ENCODE results near the gene HK1. TPM values are rescaled to one million over a fixed set of nuclear protein-coding genes. Genes with fewer than 3 reads are reported as not detected.
A peak's percentile ranks its signal among the peaks of the same experiment; 100 is the strongest.
"Not testable (repeated sequence)": the region's sequence is repeated elsewhere in the genome, so short reads cannot be mapped to it uniquely, and the experiment has no call there.

Gene HK1
- total RNA-seq, 1 experiment from 2014 or later = 98.8 TPM

DNA sequence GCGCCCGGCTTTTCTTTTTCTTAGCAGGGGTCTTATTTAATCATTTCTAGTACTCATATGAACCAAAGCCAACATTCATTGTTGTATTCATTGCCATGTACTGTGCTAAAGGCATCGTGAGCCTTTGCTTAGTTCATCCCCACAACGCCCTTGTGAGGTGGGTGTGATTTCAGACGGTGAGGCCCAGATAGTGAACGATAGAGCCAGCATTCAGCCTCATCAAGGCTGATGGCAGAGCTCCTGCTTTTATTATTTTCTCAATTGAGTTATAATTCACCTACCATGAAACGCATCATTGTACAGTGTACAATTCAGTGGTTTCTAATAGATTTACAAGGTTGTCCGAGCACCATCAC is 50.1 kb downstream of the HK1 start:
- Histone ChIP-seq H3K4me2 (ENCODE audit: insufficient read depth, insufficient read length, low read length) (no peak overlapping the region), H2AK5ac (ENCODE audit: insufficient read length, low read length) (peak overlapping the region; percentile 76), H4K20me1 (ENCODE audit: control insufficient read depth, insufficient read depth, insufficient read length) (no peaks in the 10 kb centered on the region), H2BK20ac (ENCODE audit: low read depth, low read length, poor library complexity, severe bottlenecking) (no peak overlapping the region), H3K27me3 (ENCODE audit: insufficient read depth, low read length) (no peaks in the 10 kb centered on the region; the same call in 1 of the 2 replicates), H2BK15ac (ENCODE audit: low read depth, low read length) (no peak overlapping the region), H3K14ac (ENCODE audit: insufficient read depth, low read length) (no peak overlapping the region), H3T11ph (ENCODE audit: low read length) (no peak overlapping the region), H2BK5ac (ENCODE audit: insufficient read length, low read length) (peak overlapping the region; percentile 9), H3K4ac (ENCODE audit: low read depth, low read length) (no peak overlapping the region), H2BK120ac (ENCODE audit: low read depth, low read length, poor library complexity, severe bottlenecking) (no peak overlapping the region), H4K91ac (ENCODE audit: insufficient read length, low read depth, low read length) (no peak overlapping the region), H4K5ac (ENCODE audit: insufficient read length, low read depth, low read length) (no peak overlapping the region), H3K4me1 (ENCODE audit: insufficient read depth, low read length) (peaks cover 42% of the 10 kb centered on the region), H3K56ac (ENCODE audit: insufficient read length, low read depth, low read length) (no peak overlapping the region), H3K9ac (ENCODE audit: extremely low read depth, insufficient read length, low read length) (no peak overlapping the region), H3K9me3 (ENCODE audit: control insufficient read depth, low read depth, low read length) (no peaks in the 10 kb centered on the region), H3K18ac (ENCODE audit: insufficient read length, low read depth, low read length) (no peak overlapping the region), H3K79me2 (ENCODE audit: insufficient read depth, low read length) (peaks cover 54% of the 10 kb centered on the region), H3K27ac (ENCODE audit: insufficient read length, low read depth, low read length) (peak overlapping the region; percentile 50), H2AFZ (ENCODE audit: low read length) (no peak overlapping the region), H2BK12ac (ENCODE audit: insufficient read length, low read depth, low read length) (no peak overlapping the region), H4K8ac (replicated peaks; ENCODE audit: insufficient read length, low read depth, low read length) (no peak overlapping the region), H3K23ac (ENCODE audit: insufficient read length, low read depth, low read length) (no peak overlapping the region), H3K79me1 (ENCODE audit: insufficient read depth, low read depth, low read length, poor library complexity, severe bottlenecking) (peaks cover 3% of the 10 kb centered on the region), H3K23me2 (ENCODE audit: insufficient read length, low read depth, low read length, poor library complexity, severe bottlenecking) (no peaks in the 10 kb centered on the region)
- Mint-ChIP-seq H3K27ac (peak overlapping the region; percentile 87 to 100 (median 96); a peak in 6 of 7 replicates), H3K36me3 (ENCODE audit: insufficient read depth in 1 of 3, low read depth in 3 of 3) (peaks cover 1 to 8% (median 5%) of the 10 kb centered on the region in 3 experiments; a peak in 6 of 7 replicates), H3K9me3 (no peaks in the 10 kb centered on the region; a peak in 1 of 5 replicates), H3K4me3 (peak overlapping the region in 1 of 2 experiments; percentile 50; a peak in 1 of 5 replicates), H3K27me3 (ENCODE audit: low read depth) (no peaks in the 10 kb centered on the region), H3K4me1 (peaks cover 73 to 85% of the 10 kb centered on the region in 2 experiments)
- TF ChIP-seq, protein P1, sequence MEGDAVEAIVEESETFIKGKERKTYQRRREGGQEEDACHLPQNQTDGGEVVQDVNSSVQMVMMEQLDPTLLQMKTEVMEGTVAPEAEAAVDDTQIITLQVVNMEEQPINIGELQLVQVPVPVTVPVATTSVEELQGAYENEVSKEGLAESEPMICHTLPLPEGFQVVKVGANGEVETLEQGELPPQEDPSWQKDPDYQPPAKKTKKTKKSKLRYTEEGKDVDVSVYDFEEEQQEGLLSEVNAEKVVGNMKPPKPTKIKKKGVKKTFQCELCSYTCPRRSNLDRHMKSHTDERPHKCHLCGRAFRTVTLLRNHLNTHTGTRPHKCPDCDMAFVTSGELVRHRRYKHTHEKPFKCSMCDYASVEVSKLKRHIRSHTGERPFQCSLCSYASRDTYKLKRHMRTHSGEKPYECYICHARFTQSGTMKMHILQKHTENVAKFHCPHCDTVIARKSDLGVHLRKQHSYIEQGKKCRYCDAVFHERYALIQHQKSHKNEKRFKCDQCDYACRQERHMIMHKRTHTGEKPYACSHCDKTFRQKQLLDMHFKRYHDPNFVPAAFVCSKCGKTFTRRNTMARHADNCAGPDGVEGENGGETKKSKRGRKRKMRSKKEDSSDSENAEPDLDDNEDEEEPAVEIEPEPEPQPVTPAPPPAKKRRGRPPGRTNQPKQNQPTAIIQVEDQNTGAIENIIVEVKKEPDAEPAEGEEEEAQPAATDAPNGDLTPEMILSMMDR (conservative IDR thresholded peaks at IDR 0.05) = no peak
- no peak for DNase-seq
- WGBS (ENCODE audit: extremely low coverage, insufficient read length, low lambda C conversion rate) = no CpG with 5 or more reads among the region's 8 CpGs

DNA sequence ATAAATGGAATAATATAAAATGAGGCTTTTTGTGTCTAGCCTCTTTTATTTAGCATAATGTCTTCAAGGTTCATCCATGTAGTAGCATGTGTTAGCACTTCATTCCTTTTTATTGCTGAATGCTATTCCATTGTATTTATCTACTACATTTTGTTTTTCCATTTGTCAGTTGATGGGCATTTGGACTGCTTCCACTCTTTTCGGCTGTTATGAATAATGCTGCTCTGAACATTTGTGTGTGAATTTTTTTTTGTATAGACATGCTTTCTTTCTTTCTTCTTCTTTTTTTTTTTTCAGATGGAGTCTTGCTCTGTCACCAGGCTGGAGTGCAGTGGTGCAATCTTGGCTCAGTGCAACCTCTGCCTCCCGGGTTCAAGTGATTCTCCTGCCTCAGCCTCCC is 50.6 kb downstream of the HK1 start:
- H3K9ac ChIP-seq (ENCODE audit: extremely low read depth, insufficient read length, low read length); H2BK15ac ChIP-seq (ENCODE audit: low read depth, low read length); H3K4ac ChIP-seq (ENCODE audit: low read depth, low read length); H2BK5ac ChIP-seq (ENCODE audit: insufficient read length, low read length); H4K5ac ChIP-seq (ENCODE audit: insufficient read length, low read depth, low read length); H2BK120ac ChIP-seq (ENCODE audit: low read depth, low read length, poor library complexity, severe bottlenecking); H3K27me3 Mint-ChIP-seq (ENCODE audit: low read depth); H3K23me2 ChIP-seq (ENCODE audit: insufficient read length, low read depth, low read length, poor library complexity, severe bottlenecking); H3K18ac ChIP-seq (ENCODE audit: insufficient read length, low read depth, low read length); H2BK20ac ChIP-seq (ENCODE audit: low read depth, low read length, poor library complexity, severe bottlenecking); H3K27me3 ChIP-seq (ENCODE audit: insufficient read depth, low read length); H3T11ph ChIP-seq (ENCODE audit: low read length); H3K36me3 Mint-ChIP-seq (ENCODE audit: insufficient read depth in 1 of 3, low read depth in 3 of 3); H4K91ac ChIP-seq (ENCODE audit: insufficient read length, low read depth, low read length); H4K8ac ChIP-seq (replicated peaks; ENCODE audit: insufficient read length, low read depth, low read length); H3K56ac ChIP-seq (ENCODE audit: insufficient read length, low read depth, low read length); H2BK12ac ChIP-seq (ENCODE audit: insufficient read length, low read depth, low read length); H2AFZ ChIP-seq (ENCODE audit: low read length); H3K79me1 ChIP-seq (ENCODE audit: insufficient read depth, low read depth, low read length, poor library complexity, severe bottlenecking); H2AK5ac ChIP-seq (ENCODE audit: insufficient read length, low read length); H3K14ac ChIP-seq (ENCODE audit: insufficient read depth, low read length); H3K9me3 ChIP-seq (ENCODE audit: control insufficient read depth, low read depth, low read length); H3K4me2 ChIP-seq (ENCODE audit: insufficient read depth, insufficient read length, low read length); DNase-seq; H3K23ac ChIP-seq (ENCODE audit: insufficient read length, low read depth, low read length); H4K20me1 ChIP-seq (ENCODE audit: control insufficient read depth, insufficient read depth, insufficient read length); H3K9me3 Mint-ChIP-seq: not testable (repeated sequence)
- peaks cover 73 to 87% of the 10 kb centered on the region in 2 experiments for H3K4me1 Mint-ChIP-seq
- H3K4me1 ChIP-seq (ENCODE audit: insufficient read depth, low read length) = peaks cover 41% of the 10 kb centered on the region
- H3K4me3 Mint-ChIP-seq = peak overlapping the region; percentile 29 to 62; a peak in 4 of 5 replicates
- whole genome bisulfite sequencing (ENCODE audit: extremely low coverage, insufficient read length, low lambda C conversion rate) = no CpG with 5 or more reads among the region's 2 CpGs
- H3K27ac Mint-ChIP-seq = peak overlapping the region; percentile 94 to 100 (median 96)
- peak overlapping the region; percentile 95 for H3K27ac ChIP-seq (ENCODE audit: insufficient read length, low read depth, low read length)
- peaks cover 52% of the 10 kb centered on the region for H3K79me2 ChIP-seq (ENCODE audit: insufficient read depth, low read length)

Data from H9 (cell line).